ENCODE measurements around the gene TXNIP.

DNA sequence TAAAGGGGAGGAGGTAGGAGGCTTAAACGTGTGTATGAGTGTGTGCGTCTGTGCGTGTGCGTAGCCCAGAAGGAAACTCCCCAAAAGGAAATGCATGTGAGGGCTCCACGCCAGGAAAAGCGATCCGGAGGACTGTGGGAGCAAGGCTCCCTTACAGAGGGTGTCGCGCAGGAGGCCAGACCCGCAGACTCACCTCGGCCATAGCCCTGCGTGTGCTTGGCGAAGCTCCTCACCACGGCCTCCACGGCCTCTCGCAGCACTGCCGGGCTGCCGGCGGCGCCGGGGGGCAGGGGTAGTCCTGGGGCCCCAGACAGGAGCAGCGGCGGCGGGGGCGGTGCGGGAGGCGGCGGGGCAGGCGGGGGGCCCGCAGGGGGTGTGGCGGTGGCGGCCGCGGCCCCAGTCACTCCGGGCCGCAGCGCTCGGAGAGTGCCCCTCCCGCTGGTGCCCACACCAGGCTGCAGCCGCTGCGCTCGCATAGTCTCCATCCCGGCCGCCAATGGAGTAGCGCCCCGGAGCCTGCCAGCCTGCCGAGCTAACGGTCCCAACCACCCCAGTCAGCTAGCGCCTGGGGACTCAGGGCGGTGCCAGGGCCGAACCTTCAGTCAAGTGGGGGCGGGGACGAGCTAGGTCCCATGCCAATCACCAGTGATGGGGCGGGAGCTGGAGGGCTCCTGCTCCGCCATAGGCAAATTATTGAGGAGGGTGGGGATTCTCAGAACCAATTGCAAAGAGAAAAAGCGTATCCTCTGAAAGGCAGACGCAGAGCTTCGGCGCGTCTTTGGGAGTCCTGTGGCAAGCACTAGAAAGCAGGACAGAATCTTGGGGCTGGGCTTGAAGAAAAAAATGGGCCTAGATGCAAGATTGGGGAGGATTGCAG lies 38.7 kb downstream of the TXNIP start, which contains the start of gene LIX1L:
- no peak for TF ChIP-seq CTCF (IDR thresholded peaks at IDR 0.05; ENCODE audit: low read depth, low read length)
- no peak for TF ChIP-seq EZH2phosphoT487 (IDR thresholded peaks at IDR 0.05; ENCODE audit: low read depth)

Data from OCI-LY3 (cell line).